ENCODE data around the gene MAP3K9. TPM values are rescaled to one million over a fixed set of nuclear protein-coding genes. Genes with fewer than 3 reads are reported as not detected.
A peak's percentile ranks its signal among the peaks of the same experiment; 100 is the strongest.

MAP3K9 gene
- total RNA-seq, 1 donor from 2014 or later = 9.4 TPM

DNA sequence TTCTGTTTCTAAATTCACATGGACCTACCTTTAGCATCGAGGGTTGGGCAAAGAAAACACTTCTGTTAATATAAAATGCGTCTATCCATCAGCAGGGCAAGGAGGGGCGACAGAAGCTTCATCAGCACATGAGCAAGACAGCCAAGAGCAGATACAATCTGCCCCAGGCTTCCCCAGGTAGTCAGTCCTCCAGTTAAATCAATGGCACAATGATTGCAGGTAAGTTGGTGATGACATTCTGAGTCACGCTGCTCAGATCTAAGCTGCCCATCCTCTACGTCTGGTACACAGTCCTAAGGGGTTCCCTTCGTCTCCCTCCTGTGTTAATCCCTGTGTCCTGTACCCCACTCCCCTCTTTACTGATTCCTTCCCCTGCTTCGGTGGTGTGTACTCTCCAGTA, 38.8 kb downstream of the MAP3K9 start:
- ATAC-seq (no peak), DNase-seq (no peak)
- Histone ChIP-seq H3K27ac (no peak overlapping the region), H3K36me3 (no peaks in the 10 kb centered on the region), H3K4me3 (no peak overlapping the region), H3K4me1 (no peaks in the 10 kb centered on the region), H3K9me3 (no peaks in the 10 kb centered on the region), H3K27me3 (ENCODE audit: low read depth) (no peaks in the 10 kb centered on the region)
- intact Hi-C loops (cut with DNase I) = no loop called here
- TF ChIP-seq, protein P1, sequence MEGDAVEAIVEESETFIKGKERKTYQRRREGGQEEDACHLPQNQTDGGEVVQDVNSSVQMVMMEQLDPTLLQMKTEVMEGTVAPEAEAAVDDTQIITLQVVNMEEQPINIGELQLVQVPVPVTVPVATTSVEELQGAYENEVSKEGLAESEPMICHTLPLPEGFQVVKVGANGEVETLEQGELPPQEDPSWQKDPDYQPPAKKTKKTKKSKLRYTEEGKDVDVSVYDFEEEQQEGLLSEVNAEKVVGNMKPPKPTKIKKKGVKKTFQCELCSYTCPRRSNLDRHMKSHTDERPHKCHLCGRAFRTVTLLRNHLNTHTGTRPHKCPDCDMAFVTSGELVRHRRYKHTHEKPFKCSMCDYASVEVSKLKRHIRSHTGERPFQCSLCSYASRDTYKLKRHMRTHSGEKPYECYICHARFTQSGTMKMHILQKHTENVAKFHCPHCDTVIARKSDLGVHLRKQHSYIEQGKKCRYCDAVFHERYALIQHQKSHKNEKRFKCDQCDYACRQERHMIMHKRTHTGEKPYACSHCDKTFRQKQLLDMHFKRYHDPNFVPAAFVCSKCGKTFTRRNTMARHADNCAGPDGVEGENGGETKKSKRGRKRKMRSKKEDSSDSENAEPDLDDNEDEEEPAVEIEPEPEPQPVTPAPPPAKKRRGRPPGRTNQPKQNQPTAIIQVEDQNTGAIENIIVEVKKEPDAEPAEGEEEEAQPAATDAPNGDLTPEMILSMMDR (IDR thresholded peaks at IDR 0.05) = no peak

DNA sequence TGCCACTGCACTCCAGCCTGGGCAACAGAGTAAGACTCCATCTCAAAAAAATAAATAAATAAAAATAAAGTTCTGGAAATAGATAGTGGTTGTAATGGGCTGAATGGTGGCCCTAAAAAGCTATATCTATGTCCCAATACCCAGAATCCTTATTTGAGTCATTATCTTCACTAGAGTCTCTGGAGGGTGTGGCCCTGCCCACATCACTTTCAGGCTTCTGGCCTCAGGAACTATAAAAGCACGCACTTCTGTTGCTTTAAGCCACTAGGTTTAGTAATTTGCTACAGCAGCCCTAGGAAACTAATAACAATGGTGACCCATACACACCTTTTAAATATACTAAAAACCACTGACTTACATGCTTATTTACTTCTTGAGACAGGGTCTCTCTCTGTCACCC, 49.9 kb downstream of the MAP3K9 start:
- Histone ChIP-seq H3K27ac (no peak overlapping the region), H3K36me3 (no peaks in the 10 kb centered on the region), H3K4me3 (no peak overlapping the region), H3K4me1 (peaks cover 15% of the 10 kb centered on the region), H3K27me3 (ENCODE audit: low read depth) (no peaks in the 10 kb centered on the region), H3K9me3 (no peaks in the 10 kb centered on the region)
- ATAC-seq (no peak), DNase-seq (no peak)
- intact Hi-C loops (cut with DNase I) = no loop called here
- TF ChIP-seq, protein P1 (IDR thresholded peaks at IDR 0.05) = no peak

DNA sequence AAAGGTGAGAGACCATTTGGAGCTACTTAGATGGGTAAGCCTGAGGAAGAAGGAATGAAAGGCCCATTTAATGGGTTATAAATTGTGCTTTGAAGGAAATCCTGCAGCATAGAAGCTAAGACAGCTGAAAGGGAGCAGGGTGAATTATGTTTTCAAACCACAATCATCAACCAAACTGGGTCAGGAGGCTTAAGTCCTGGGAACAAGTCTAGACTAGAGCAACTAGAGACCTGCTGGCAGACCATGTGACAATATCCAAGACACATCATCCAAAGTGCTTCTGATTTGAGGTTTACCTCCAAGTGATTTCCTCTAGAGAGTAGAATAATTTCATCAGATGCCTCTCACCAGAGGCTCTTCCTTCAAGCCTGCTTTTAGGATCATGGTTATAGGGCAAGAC, 53.7 kb downstream of the MAP3K9 start:
- no peak for DNase-seq
- intact Hi-C loops (cut with DNase I) = no loop called here
- ATAC-seq = no peak
- Histone ChIP-seq H3K9me3 (no peaks in the 10 kb centered on the region), H3K4me3 (no peak overlapping the region), H3K27me3 (ENCODE audit: low read depth) (no peaks in the 10 kb centered on the region), H3K36me3 (no peaks in the 10 kb centered on the region), H3K4me1 (peaks cover 24% of the 10 kb centered on the region), H3K27ac (peak overlapping the region; percentile 66)
- TF ChIP-seq, protein P1 (IDR thresholded peaks at IDR 0.05) = no peak

GRCh38 chr14:70754991-70755390, 54.3 kb downstream of the MAP3K9 start:
- TF ChIP-seq, protein P1 (IDR thresholded peaks at IDR 0.05) = no peak
- intact Hi-C loops (cut with DNase I) = no loop called here
- Histone ChIP-seq H3K36me3 (no peaks in the 10 kb centered on the region), H3K27me3 (ENCODE audit: low read depth) (no peaks in the 10 kb centered on the region), H3K4me3 (no peak overlapping the region), H3K4me1 (peaks cover 24% of the 10 kb centered on the region), H3K9me3 (no peaks in the 10 kb centered on the region), H3K27ac (peak overlapping the region; percentile 66)
- ATAC-seq (peak; percentile 91 to 93), DNase-seq (peak; percentile 74)

GRCh38 chr14:70753518-70753953, 55.8 kb downstream of the MAP3K9 start:
- no peaks in the 10 kb centered on the region for H3K36me3 ChIP-seq
- no peak overlapping the region for H3K4me3 ChIP-seq
- H3K4me1 ChIP-seq = peaks cover 24% of the 10 kb centered on the region
- ATAC-seq = peak; percentile 91 to 92
- TF ChIP-seq, protein P1 (IDR thresholded peaks at IDR 0.05) = no peak
- intact Hi-C loops (cut with DNase I) = no loop called here
- no peaks in the 10 kb centered on the region for H3K9me3 ChIP-seq
- no peaks in the 10 kb centered on the region for H3K27me3 ChIP-seq (ENCODE audit: low read depth)
- peak; percentile 58 for DNase-seq
- peak overlapping the region; percentile 37 for H3K27ac ChIP-seq

GRCh38 chr14:70748422-70748821, 60.9 kb downstream of the MAP3K9 start:
- intact Hi-C loops (cut with DNase I) = no loop called here
- no peak for DNase-seq
- peaks cover 6% of the 10 kb centered on the region for H3K4me1 ChIP-seq
- TF ChIP-seq, protein P1 (IDR thresholded peaks at IDR 0.05) = no peak
- no peaks in the 10 kb centered on the region for H3K36me3 ChIP-seq
- no peak for ATAC-seq
- H3K9me3 ChIP-seq = no peaks in the 10 kb centered on the region
- no peaks in the 10 kb centered on the region for H3K27me3 ChIP-seq (ENCODE audit: low read depth)
- H3K27ac ChIP-seq = no peak overlapping the region
- H3K4me3 ChIP-seq = no peak overlapping the region

All from lower lobe of right lung (tissue), 2 donors.